Upper lobe of left lung (tissue), 6 donors: ENCODE measurements around the gene SLC1A2. TPM values are rescaled to one million over a fixed set of nuclear protein-coding genes. Genes with fewer than 3 reads are reported as not detected.
A peak's percentile ranks its signal among the peaks of the same experiment; 100 is the strongest.

Experiments
- ATAC-seq, 2 donors: fragments of 200-7000 bp; cut with Tn5 transposase; one replicate each; pipeline ENCODE4 v1.9.1; 2022; ENCODE audit warnings: mild to moderate bottlenecking in 2 of 2, moderate library complexity in 2 of 2; ENCODE audit not compliant: low FRiP score in 2 of 2
- DNase-seq, 2 donors: peaks; one replicate each; pipeline ENCODE4 v3.0.0-alpha.2; 2019 to 2020
- H3K27ac ChIP-seq, 4 donors: fragments of 200-600 bp; sonication (generic); one replicate each; pipeline ENCODE4 v1.5.1; 2016 to 2019
- H3K27me3 ChIP-seq, 4 donors: fragments of 200-600 bp; sonication (generic); one replicate each; pipeline ENCODE4 v1.5.1; 2017 to 2019
- H3K36me3 ChIP-seq, 4 donors: fragments of 200-600 bp; sonication (generic); one replicate each; pipeline ENCODE4 v1.5.1; 2016 to 2019
- H3K4me1 ChIP-seq, 4 donors: fragments of 200-600 bp; sonication (generic); one replicate each; pipeline ENCODE4 v1.5.1; 2018 to 2019
- H3K4me3 ChIP-seq, 4 donors: fragments of 200-600 bp; sonication (generic); one replicate each; pipeline ENCODE4 v1.5.1; 2017 to 2019; ENCODE audit warnings: mild to moderate bottlenecking in 2 of 4, moderate library complexity in 1 of 4
- H3K9me3 ChIP-seq, 4 donors: fragments of 200-600 bp; sonication (generic); one replicate each; pipeline ENCODE4 v1.5.1; 2018 to 2019
- EP300 ChIP-seq, 4 donors: sonication (generic); formaldehyde crosslinking; IDR thresholded peaks; one replicate each; pipeline ENCODE4 v1.5.1; 2017; ENCODE audit warnings: antibody characterized with exemption in 4 of 4, control low read depth in 2 of 4
- POLR2A ChIP-seq, 4 donors: fragments of 450-650 bp; IDR thresholded peaks; one replicate each; pipeline ENCODE4 v1.5.1; 2016 to 2017; ENCODE audit warnings: antibody characterized with exemption in 4 of 4, mild to moderate bottlenecking in 2 of 4
- POLR2AphosphoS5 ChIP-seq, 2 donors: sonication (generic); formaldehyde crosslinking; IDR thresholded peaks; one replicate each; pipeline ENCODE4 v1.5.1; 2017; ENCODE audit warnings: antibody characterized with exemption in 2 of 2
- WGBS, 2 donors: methylation state at CpG; one replicate each; pipeline ENCODE4 v1.1.5; 2017 to 2018; 5-methylcytosine and 5-hydroxymethylcytosine counted together
- total RNA-seq, 6 donors: library from RNA; depleted of rRNA in 4 of 6; stranded (reverse); fragments of >200 nt in 4 of 6; gene quantifications; one replicate each; pipeline versions ENCODE4 v1.1.0 to v1.2.1, GENCODE V29; 2016 to 2021
- TF ChIP-seq, protein P1 (sequence below), 6 experiments: fragments of 450-650 bp in 4 of 6; fragments of 200-600 bp in 2 of 6; sonication (generic) in 2 of 6; IDR thresholded peaks; one replicate each; pipeline ENCODE4 v1.5.1; 2016 to 2019; ENCODE audit warnings: antibody characterized with exemption in 6 of 6
- donor health status: DM: no; HTN: no; CAD: no; lungs with moderate emphysema.
- donor health status: DM: no; HTN: yes; CAD: no; lungs with severe emphysema.

Gene SLC1A2
- total RNA-seq = 1 to 10 TPM; 1.5 to 3.1 (median 2.0) TPM

DNA sequence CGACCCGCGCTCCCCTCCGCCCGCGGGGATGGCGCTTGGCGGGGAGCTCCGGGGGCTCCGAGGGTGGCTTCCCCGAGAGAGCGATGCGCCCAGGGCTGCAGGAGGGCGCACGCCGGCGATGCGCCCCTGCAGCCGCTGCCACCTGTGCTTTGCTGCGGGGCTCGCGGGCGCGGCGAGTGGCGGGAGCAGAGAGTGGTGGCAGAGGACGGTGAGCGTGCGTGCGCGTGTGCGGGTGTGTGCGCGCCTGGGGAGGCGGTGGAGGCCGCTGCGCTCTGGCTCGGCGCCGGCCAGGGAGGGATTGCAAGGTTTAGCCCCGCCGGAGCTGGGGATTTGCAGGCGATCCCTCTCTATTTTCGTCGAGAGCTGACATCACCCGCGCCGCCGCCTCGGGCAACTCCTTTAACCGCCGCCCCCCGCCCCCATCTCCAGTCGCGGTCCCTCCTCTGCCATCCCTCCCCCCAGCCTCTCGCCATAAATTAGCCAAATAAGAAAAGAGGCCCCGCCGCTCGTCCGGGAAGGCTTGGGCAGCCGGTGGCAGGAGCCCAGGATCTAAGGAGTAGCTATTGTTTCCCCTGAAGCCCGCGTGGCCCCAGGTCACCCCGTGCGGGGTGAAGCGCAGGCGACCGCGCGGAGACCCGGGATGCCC, at the start of gene SLC1A2:
Gene SLC1A2, minus strand, starts transcription at position 375 of the 646 bp plus-strand sequence. CDS start 592 bp downstream, outside the sequence.
- H3K9me3 ChIP-seq = no peaks in the 10 kb centered on the region
- TF ChIP-seq EP300 (IDR thresholded peaks at IDR 0.05) (no peak), POLR2AphosphoS5 (IDR thresholded peaks at IDR 0.05) (no peak), POLR2A (IDR thresholded peaks at IDR 0.05) (no peak)
- TF ChIP-seq, protein P1, sequence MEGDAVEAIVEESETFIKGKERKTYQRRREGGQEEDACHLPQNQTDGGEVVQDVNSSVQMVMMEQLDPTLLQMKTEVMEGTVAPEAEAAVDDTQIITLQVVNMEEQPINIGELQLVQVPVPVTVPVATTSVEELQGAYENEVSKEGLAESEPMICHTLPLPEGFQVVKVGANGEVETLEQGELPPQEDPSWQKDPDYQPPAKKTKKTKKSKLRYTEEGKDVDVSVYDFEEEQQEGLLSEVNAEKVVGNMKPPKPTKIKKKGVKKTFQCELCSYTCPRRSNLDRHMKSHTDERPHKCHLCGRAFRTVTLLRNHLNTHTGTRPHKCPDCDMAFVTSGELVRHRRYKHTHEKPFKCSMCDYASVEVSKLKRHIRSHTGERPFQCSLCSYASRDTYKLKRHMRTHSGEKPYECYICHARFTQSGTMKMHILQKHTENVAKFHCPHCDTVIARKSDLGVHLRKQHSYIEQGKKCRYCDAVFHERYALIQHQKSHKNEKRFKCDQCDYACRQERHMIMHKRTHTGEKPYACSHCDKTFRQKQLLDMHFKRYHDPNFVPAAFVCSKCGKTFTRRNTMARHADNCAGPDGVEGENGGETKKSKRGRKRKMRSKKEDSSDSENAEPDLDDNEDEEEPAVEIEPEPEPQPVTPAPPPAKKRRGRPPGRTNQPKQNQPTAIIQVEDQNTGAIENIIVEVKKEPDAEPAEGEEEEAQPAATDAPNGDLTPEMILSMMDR (IDR thresholded peaks at IDR 0.05) = no peak
- H3K36me3 ChIP-seq = no peaks in the 10 kb centered on the region
- 1% methylated on average over 20 of the region's 71 CpGs; no CpG with 5 or more reads in 1 of the 2 donors for WGBS, 2 donors
- no peak within 1 kb of the TSS for H3K27ac ChIP-seq
- H3K4me1 ChIP-seq = peaks cover 18 to 27% (median 23%) of the 10 kb centered on the region in 4 donors
- peak within 1 kb of the TSS; percentile 20 to 58 (median 55) for H3K4me3 ChIP-seq
- H3K27me3 ChIP-seq = peaks cover 0 to 26% (median 13%) of the 10 kb centered on the region in 4 donors
- peak in 1 of 2 donors; percentile 75 for ATAC-seq
- DNase-seq = peak in 1 of 2 donors; percentile 87

GRCh38 chr11:35466058-35466457, 46.7 kb upstream of the SLC1A2 start:
- TF ChIP-seq EP300 (IDR thresholded peaks at IDR 0.05) = no peak
- no peak for TF ChIP-seq POLR2A (IDR thresholded peaks at IDR 0.05)
- TF ChIP-seq POLR2AphosphoS5 (IDR thresholded peaks at IDR 0.05) = no peak
- TF ChIP-seq, protein P1 (IDR thresholded peaks at IDR 0.05) = no peak
- DNase-seq = no peak
- WGBS, 2 donors = 83 to 87% methylated on average over 3 of the region's 3 CpGs

DNA sequence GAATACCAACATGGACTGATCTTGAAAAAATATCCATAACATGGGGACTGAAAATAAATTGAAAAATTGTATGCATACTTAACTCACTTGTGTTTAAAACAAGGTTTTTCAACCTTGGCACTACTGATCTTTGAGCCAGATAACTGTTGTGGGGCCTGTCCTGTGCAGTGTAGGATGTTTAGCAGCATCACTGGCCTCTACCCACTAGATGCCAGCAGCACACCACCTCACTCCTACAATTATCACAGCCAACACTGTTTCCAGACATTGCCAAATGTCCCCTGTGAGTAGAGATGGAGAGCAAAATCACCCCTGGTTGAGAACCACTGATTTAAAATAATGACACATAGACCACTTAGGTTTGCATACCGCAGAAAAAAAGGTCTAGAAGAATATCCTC, 45.0 kb upstream of the SLC1A2 start:
- no peaks in the 10 kb centered on the region for H3K36me3 ChIP-seq
- 95 to 97% methylated on average over 1 of the region's 1 CpG for WGBS, 2 donors
- no peak overlapping the region for H3K4me3 ChIP-seq
- H3K4me1 ChIP-seq = no peaks in the 10 kb centered on the region
- DNase-seq (no peak), ATAC-seq (no peak)
- TF ChIP-seq EP300 (IDR thresholded peaks at IDR 0.05) (no peak), POLR2AphosphoS5 (IDR thresholded peaks at IDR 0.05) (no peak), POLR2A (IDR thresholded peaks at IDR 0.05) (no peak)
- TF ChIP-seq, protein P1 (IDR thresholded peaks at IDR 0.05) = no peak
- no peak overlapping the region for H3K27ac ChIP-seq
- H3K27me3 ChIP-seq = no peaks in the 10 kb centered on the region
- H3K9me3 ChIP-seq = no peaks in the 10 kb centered on the region

More at GRCh38 chr11:35466058-35466457, 46.7 kb upstream of the SLC1A2 start:
- no peak for ATAC-seq
- Histone ChIP-seq H3K27me3 (no peaks in the 10 kb centered on the region), H3K36me3 (no peaks in the 10 kb centered on the region), H3K4me3 (no peak overlapping the region), H3K27ac (no peak overlapping the region), H3K9me3 (no peaks in the 10 kb centered on the region), H3K4me1 (no peaks in the 10 kb centered on the region)

DNA sequence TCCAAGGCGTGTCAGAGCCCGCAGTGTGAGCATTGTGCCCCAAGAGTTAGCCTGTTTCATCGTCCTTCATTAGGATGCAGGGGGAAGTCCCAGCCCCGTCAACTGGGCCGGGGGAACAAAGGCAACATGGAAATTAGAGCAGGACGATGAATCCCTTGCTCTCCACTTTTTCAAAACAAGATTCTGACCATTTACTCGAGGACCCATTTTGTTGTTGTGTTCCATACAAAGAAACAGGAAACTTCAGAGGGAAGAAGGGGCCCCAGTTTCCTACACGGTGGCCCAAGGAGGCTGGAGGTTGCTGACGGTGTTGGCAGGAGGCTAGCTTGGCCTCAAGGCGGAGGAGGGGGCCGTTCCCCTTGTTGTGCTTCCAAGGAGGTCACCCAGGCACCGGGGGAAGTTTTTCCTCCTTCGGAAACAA, 44.0 kb upstream of the SLC1A2 start:
- TF ChIP-seq POLR2A (IDR thresholded peaks at IDR 0.05) (no peak), EP300 (IDR thresholded peaks at IDR 0.05) (no peak), POLR2AphosphoS5 (IDR thresholded peaks at IDR 0.05) (no peak)
- TF ChIP-seq, protein P1 (IDR thresholded peaks at IDR 0.05) = no peak
- no peaks in the 10 kb centered on the region for H3K36me3 ChIP-seq
- no peaks in the 10 kb centered on the region for H3K9me3 ChIP-seq
- WGBS, 2 donors = 76 to 83% methylated on average over 13 of the region's 13 CpGs
- H3K27ac ChIP-seq = no peak overlapping the region
- DNase-seq (no peak), ATAC-seq (no peak)
- H3K4me3 ChIP-seq = no peak overlapping the region
- no peaks in the 10 kb centered on the region for H3K27me3 ChIP-seq
- no peaks in the 10 kb centered on the region for H3K4me1 ChIP-seq
